ENCODE measurements around the gene C10orf95.

C10orf95 gene

DNA sequence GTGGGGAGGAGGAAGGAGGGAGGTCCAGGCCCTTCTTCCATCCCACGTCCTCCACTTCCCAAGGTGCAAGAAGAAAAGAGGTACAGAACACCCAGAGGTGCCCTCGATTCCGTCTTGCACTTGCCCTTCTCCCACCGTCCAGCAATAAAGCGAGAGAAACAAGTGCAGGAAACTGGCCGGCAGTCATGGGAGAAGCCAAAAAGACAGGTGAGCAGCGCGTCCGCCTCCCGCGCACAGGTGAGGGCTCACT lies 1.3 kb downstream of the C10orf95 start:
- H3K4me3 ChIP-seq (replicated peaks; ENCODE audit: insufficient read depth, low read length) = peak overlapping the region; percentile 76
- DNase-seq (ENCODE audit: low read depth in 1 of 2, low spot score in 1 of 2) = peak in 1 of 2 experiments; percentile 63
- H3K27ac ChIP-seq (replicated peaks) = peak overlapping the region; percentile 79
- H3K27me3 ChIP-seq (ENCODE audit: insufficient read depth, poor library complexity, severe bottlenecking) = no peaks in the 10 kb centered on the region
- TF ChIP-seq, protein P1, sequence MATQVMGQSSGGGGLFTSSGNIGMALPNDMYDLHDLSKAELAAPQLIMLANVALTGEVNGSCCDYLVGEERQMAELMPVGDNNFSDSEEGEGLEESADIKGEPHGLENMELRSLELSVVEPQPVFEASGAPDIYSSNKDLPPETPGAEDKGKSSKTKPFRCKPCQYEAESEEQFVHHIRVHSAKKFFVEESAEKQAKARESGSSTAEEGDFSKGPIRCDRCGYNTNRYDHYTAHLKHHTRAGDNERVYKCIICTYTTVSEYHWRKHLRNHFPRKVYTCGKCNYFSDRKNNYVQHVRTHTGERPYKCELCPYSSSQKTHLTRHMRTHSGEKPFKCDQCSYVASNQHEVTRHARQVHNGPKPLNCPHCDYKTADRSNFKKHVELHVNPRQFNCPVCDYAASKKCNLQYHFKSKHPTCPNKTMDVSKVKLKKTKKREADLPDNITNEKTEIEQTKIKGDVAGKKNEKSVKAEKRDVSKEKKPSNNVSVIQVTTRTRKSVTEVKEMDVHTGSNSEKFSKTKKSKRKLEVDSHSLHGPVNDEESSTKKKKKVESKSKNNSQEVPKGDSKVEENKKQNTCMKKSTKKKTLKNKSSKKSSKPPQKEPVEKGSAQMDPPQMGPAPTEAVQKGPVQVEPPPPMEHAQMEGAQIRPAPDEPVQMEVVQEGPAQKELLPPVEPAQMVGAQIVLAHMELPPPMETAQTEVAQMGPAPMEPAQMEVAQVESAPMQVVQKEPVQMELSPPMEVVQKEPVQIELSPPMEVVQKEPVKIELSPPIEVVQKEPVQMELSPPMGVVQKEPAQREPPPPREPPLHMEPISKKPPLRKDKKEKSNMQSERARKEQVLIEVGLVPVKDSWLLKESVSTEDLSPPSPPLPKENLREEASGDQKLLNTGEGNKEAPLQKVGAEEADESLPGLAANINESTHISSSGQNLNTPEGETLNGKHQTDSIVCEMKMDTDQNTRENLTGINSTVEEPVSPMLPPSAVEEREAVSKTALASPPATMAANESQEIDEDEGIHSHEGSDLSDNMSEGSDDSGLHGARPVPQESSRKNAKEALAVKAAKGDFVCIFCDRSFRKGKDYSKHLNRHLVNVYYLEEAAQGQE (IDR thresholded peaks at IDR 0.05; ENCODE audit: insufficient replicate concordance, low read depth) = no peak
- TF ChIP-seq POLR2AphosphoS5 (IDR thresholded peaks at IDR 0.05; ENCODE audit: low read depth) = peak; percentile 66; the same call in 1 of the 2 replicates

DNA sequence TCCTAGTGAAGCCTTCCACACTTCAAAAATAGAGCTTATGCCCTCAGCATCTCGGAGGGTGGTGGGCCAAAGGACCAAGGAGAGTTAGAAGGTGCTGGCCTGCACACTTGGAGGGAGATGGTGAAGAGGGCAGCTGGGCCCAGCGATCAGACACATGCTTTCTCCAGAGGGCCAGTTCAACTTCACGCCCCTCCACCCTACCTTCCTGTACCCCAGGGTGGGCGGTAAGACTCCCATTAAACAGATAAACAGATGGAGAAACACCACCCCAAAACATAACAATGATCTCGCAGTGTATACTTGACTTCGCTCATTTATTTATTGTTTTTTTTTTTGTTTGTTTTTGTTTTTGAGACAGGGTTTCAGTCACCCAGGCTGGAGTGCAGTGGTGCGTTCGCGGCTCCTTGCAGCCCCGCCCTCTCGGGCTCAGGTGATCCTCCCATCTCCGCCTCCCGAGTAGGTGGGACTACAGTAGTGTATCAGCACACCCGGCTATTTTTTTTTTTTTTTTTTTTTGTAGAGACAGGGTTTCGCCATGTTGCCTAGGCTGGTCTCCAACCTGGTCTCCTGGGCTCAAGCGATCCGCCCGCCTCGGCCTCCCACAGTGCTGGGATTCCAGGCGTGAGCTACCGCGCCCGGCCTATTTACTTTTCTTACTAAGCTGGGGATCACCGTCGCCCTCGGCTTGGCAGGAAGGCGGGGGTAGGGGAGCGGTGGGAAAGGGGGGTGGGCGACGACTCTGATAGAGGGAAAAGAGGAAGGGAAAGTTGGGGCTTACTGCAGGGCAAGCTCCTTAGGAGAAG lies 1.8 kb downstream of the C10orf95 start:
- H3K27ac ChIP-seq (replicated peaks) = peak overlapping the region; percentile 79
- peak; percentile 70 to 82 for DNase-seq (ENCODE audit: low read depth in 1 of 2, low spot score in 1 of 2)
- H3K4me3 ChIP-seq (replicated peaks; ENCODE audit: insufficient read depth, low read length) = peak overlapping the region; percentile 76
- no peaks in the 10 kb centered on the region for H3K27me3 ChIP-seq (ENCODE audit: insufficient read depth, poor library complexity, severe bottlenecking)
- TF ChIP-seq GABPA (IDR thresholded peaks at IDR 0.05; ENCODE audit: low read depth) = no peak
- 0 out of 2 replicates have a peak, but pooled peaks have one; percentile 10 for TF ChIP-seq POLR2AphosphoS5 (IDR thresholded peaks at IDR 0.05; ENCODE audit: low read depth)

DNA sequence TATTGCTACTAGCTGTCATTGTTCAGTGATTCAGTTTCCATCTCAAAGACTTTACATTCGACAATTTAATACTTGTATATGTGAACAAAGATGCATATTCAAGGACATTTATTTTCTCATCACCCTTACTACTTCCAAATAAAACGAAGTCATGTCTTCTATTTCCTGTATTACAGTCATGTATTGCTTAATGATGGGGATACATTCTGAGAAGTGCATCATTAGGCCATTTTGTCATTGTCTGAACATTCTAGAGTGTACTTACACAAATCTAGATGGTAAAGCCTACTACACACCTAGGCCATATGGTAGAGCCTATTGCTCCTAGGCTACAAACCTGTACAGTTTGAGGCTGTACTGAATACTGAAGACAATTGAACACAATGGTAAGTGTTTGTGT lies 6.5 kb downstream of the C10orf95 start:
- Histone ChIP-seq H3K27ac (replicated peaks) (no peak overlapping the region), H3K27me3 (ENCODE audit: insufficient read depth, poor library complexity, severe bottlenecking) (no peaks in the 10 kb centered on the region), H3K4me3 (replicated peaks; ENCODE audit: insufficient read depth, low read length) (no peak overlapping the region)
- DNase-seq (ENCODE audit: low read depth in 1 of 2, low spot score in 1 of 2) = no peak
- TF ChIP-seq GABPA (IDR thresholded peaks at IDR 0.05; ENCODE audit: low read depth) = no peak
- TF ChIP-seq POLR2AphosphoS5 (IDR thresholded peaks at IDR 0.05; ENCODE audit: low read depth) = no peak
- TF ChIP-seq, protein P2, sequence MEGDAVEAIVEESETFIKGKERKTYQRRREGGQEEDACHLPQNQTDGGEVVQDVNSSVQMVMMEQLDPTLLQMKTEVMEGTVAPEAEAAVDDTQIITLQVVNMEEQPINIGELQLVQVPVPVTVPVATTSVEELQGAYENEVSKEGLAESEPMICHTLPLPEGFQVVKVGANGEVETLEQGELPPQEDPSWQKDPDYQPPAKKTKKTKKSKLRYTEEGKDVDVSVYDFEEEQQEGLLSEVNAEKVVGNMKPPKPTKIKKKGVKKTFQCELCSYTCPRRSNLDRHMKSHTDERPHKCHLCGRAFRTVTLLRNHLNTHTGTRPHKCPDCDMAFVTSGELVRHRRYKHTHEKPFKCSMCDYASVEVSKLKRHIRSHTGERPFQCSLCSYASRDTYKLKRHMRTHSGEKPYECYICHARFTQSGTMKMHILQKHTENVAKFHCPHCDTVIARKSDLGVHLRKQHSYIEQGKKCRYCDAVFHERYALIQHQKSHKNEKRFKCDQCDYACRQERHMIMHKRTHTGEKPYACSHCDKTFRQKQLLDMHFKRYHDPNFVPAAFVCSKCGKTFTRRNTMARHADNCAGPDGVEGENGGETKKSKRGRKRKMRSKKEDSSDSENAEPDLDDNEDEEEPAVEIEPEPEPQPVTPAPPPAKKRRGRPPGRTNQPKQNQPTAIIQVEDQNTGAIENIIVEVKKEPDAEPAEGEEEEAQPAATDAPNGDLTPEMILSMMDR (IDR thresholded peaks at IDR 0.05; ENCODE audit: insufficient read depth, low read length) = no peak
- no peak for TF ChIP-seq SPI1 (IDR thresholded peaks at IDR 0.05; ENCODE audit: borderline replicate concordance, low read depth)
- TF ChIP-seq, protein P1 (IDR thresholded peaks at IDR 0.05; ENCODE audit: insufficient replicate concordance, low read depth) = no peak

DNA sequence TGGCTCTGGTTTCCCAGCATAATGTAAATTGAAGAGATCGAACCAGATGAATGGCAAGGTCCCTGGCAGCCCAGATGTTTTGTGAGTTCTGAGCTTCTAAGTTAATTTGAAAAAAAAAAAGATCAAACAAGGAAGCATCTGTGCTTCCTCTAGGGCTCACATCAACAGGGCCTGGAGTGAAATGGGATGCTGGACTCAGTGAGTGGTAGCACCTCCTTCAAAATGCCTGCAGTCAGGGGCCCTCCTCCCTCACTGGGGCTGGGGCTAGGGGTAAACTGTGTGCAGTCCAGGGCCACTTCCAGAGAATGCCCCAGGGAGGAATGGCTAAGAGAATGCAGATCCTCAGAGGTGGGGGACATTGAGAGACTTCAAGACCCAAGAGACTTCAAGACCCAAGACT lies 13.0 kb downstream of the C10orf95 start:
- TF ChIP-seq, protein P1 (IDR thresholded peaks at IDR 0.05; ENCODE audit: insufficient replicate concordance, low read depth) = no peak
- TF ChIP-seq SPI1 (IDR thresholded peaks at IDR 0.05; ENCODE audit: borderline replicate concordance, low read depth) (no peak), POLR2AphosphoS5 (IDR thresholded peaks at IDR 0.05; ENCODE audit: low read depth) (no peak), GABPA (IDR thresholded peaks at IDR 0.05; ENCODE audit: low read depth) (no peak)
- TF ChIP-seq, protein P2 (IDR thresholded peaks at IDR 0.05; ENCODE audit: insufficient read depth, low read length) = no peak
- Histone ChIP-seq H3K4me3 (replicated peaks; ENCODE audit: insufficient read depth, low read length) (no peak overlapping the region), H3K27ac (replicated peaks) (no peak overlapping the region), H3K27me3 (ENCODE audit: insufficient read depth, poor library complexity, severe bottlenecking) (no peaks in the 10 kb centered on the region)
- DNase-seq (ENCODE audit: low read depth in 1 of 2, low spot score in 1 of 2) = no peak
